OCI-LY3 (cell line): ENCODE measurements around the gene M1AP.

ENCODE experiments used
- EZH2phosphoT487 ChIP-seq: fragments of 200-600 bp; shearing (Covaris generic); IDR thresholded peaks from 2 replicates; pipeline ENCODE4 v1.6.1; 2018; ENCODE audit warnings: antibody characterized with exemption, mixed run types, low read depth
- TF ChIP-seq, protein P1 (sequence below): fragments of 200-600, 300-600 bp; sonication (generic); IDR thresholded peaks from 2 replicates; pipeline ENCODE4 v1.5.1; 2014; ENCODE audit warnings: antibody characterized with exemption, low read length, low read depth

DNA sequence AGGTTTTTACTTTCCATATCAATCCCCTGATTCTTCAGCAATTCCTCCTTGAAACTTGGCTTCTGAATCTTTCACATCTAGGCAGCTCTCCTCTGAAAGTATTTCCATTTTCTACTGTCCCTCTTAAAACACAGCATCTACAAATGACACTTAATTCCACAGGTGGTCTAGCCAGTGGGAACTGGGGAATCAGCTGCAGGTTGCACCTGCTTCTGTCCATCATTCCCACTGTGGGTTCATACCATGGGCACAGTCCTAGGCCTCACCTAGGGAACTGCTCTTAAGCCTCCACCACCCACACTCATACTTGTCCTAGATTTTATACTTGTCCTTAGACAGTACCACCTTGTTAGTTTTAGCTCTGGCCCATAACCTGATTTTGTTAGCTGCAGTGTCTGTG lies 96.6 kb downstream of the M1AP start:
- TF ChIP-seq, protein P1, sequence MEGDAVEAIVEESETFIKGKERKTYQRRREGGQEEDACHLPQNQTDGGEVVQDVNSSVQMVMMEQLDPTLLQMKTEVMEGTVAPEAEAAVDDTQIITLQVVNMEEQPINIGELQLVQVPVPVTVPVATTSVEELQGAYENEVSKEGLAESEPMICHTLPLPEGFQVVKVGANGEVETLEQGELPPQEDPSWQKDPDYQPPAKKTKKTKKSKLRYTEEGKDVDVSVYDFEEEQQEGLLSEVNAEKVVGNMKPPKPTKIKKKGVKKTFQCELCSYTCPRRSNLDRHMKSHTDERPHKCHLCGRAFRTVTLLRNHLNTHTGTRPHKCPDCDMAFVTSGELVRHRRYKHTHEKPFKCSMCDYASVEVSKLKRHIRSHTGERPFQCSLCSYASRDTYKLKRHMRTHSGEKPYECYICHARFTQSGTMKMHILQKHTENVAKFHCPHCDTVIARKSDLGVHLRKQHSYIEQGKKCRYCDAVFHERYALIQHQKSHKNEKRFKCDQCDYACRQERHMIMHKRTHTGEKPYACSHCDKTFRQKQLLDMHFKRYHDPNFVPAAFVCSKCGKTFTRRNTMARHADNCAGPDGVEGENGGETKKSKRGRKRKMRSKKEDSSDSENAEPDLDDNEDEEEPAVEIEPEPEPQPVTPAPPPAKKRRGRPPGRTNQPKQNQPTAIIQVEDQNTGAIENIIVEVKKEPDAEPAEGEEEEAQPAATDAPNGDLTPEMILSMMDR = no peak
- TF ChIP-seq EZH2phosphoT487 = no peak
